GM19324 (cell line): ENCODE results near the gene MYG1.

Experiments used
- ATAC-seq: cut with Tn5 transposase; IDR thresholded peaks from one replicate; pipeline ENCODE4 v1.9.1; 2021; ENCODE audit warnings: mild to moderate bottlenecking, moderate library complexity; ENCODE audit not compliant: unreplicated experiment, low FRiP score

MYG1 gene

DNA sequence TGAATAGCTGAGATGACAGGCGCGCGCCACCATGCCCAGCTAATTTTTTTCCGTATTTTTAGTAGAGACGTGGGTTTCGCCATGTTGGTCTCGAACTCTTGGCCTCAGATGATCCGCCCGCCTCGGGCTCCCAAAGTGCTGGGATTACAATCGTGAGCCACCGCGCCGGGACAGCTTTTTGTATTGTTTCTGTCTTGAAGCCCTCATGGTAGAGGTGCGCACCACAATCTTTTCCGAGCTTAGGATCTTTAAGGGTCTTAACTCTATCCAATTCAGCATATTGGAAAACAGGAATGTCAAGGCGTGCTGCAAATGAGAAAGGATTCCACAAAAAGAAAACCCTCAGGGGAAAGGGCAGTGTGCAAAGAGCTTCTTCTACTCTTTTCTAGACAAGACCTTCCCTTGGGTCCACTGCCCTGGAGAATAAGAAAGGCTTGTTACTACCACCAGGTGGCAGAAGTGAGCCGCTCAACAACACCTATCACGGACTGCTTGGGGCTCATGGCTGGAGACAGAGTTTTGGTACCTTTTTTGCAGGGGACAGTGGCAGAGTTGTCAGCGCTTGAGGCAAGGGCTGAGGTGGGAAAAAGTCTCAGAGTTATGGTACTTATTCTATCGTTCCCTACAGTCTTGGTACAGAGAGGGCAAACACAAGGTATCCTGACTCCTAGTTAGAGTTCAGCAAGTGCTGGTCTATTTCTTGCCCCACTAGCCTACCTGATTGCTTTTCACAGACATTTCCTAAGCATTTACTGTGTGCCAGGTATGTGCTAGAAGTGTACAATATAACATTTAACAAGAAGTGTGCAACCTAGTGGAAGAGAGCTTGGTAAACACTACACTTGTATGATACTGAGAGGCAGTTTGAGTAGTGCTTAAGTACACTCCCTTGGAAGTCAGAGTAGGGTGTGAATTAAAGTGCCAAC lies 53.1 kb downstream of the MYG1 start:
- ATAC-seq, result no peak

DNA sequence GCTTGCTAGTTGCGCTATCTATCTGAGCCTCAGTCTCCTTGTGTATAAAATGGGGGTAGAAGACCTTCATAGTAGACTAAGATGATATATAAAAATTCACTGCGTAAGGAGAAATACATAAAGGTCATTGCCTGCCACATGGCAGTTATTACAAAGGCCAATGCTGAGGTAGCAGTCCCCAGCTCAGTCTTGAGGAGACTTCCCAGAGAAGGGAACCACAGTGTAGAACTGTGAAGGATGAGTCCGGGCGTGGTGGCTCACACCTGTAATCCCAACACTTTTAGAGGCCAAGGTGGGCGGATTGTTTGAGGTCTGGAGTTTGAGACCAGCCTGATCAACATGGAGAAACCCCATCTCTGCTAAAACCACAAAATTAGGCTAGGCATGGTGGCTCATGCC lies 53.8 kb downstream of the MYG1 start:
- no peak for ATAC-seq

DNA sequence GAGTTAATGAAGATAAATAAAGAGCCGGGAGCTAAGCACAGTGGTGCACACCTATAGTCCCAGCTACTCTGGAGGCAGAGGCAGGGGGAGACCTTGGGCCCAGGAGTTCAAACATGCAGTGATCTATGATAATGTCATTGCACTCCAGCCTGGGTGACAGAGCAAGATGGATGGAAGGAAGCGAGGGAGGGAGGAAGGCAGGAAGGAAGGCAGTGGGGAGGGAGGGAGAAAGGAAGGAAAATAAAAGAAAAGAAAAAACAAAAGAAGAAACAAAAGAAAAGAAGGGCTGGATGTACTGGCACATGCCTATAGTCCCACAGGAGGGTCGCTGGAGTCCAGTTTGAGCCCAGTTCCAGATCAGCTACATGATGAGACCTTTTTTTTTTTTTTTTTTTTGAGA lies 55.6 kb downstream of the MYG1 start:
- ATAC-seq, result no peak
